Cardiac muscle cell (in vitro differentiated cells and primary cell): Measurements from ENCODE around the gene DRD3. TPM values are rescaled to one million over a fixed set of nuclear protein-coding genes. Genes with fewer than 3 reads are reported as not detected.

Experiments used
- DNase-seq, 2 donors: peaks; one replicate each; pipeline versions ENCODE4 v3.0.0 to v3.0.0-alpha.2; 2010 to 2017; ENCODE audit warnings: low read depth in 1 of 2, low spot score in 1 of 2
- H3K27ac ChIP-seq: fragments of 200-600 bp; sonication (generic); 2 replicates; pipeline ENCODE4 v1.5.1; 2016
- H3K27me3 ChIP-seq: fragments of 200-600 bp; sonication (generic); 2 replicates; pipeline ENCODE4 v1.6.0; 2016; ENCODE audit warnings: control low read depth
- H3K36me3 ChIP-seq: fragments of 200-600 bp; sonication (generic); 2 replicates; pipeline ENCODE4 v1.5.1; 2016; ENCODE audit warnings: control low read depth
- H3K4me1 ChIP-seq: fragments of 200-600 bp; sonication (generic); 2 replicates; pipeline ENCODE4 v1.8.1; 2017; ENCODE audit warnings: low read depth, mild to moderate bottlenecking, mixed run types
- H3K4me3 ChIP-seq: fragments of 200-600 bp; sonication (generic); 2 replicates; pipeline ENCODE4 v1.5.1; 2016; ENCODE audit warnings: mild to moderate bottlenecking
- H3K9me3 ChIP-seq: fragments of 200-600 bp; sonication (generic); 2 replicates; pipeline ENCODE4 v1.5.1; 2017; ENCODE audit warnings: low read depth, mild to moderate bottlenecking, control low read depth
- CTCF ChIP-seq: IDR thresholded peaks from 2 replicates; pipeline ENCODE4 v1.5.1; 2012; ENCODE audit warnings: low read depth, mild to moderate bottlenecking, low read length
- polyA plus RNA-seq: library from polyadenylated mRNA; unstranded; fragments of >200 nt; fragmentation: Nextera tagmentation; extraction: Ambion mirVana; gene quantifications from 2 replicates; pipeline ENCODE4 v1.2.1, GENCODE V29; 2016
- total RNA-seq: library from RNA; depleted of rRNA; stranded (reverse); fragments of >200 nt; gene quantifications from 2 replicates; pipeline ENCODE4 v1.2.3, GENCODE V29; 2016

Gene DRD3
- total and polyA plus RNA-seq, 2 experiments from 2014 or later, result 0.51 TPM; not detected in 1

- TF ChIP-seq CTCF, result no peak
- peaks cover 4% of the 10 kb centered on the region for H3K4me1 ChIP-seq
Observed at GRCh38 chr3:114092151-114093015, 86.5 kb downstream of the DRD3 start.

GRCh38 chr3:114089675-114090074 lies 89.2 kb downstream of the DRD3 start:
- Histone ChIP-seq H3K9me3 (no peaks in the 10 kb centered on the region), H3K36me3 (peaks cover 9% of the 10 kb centered on the region), H3K27ac (no peak overlapping the region), H3K27me3 (no peaks in the 10 kb centered on the region), H3K4me3 (no peak overlapping the region), H3K4me1 (peaks cover 4% of the 10 kb centered on the region)
- TF ChIP-seq CTCF, result no peak
- DNase-seq, result no peak

More at GRCh38 chr3:114092151-114093015, 86.5 kb downstream of the DRD3 start:
- Histone ChIP-seq H3K9me3 (no peaks in the 10 kb centered on the region), H3K27me3 (no peaks in the 10 kb centered on the region), H3K36me3 (no peaks in the 10 kb centered on the region), H3K4me3 (no peak overlapping the region), H3K27ac (no peak overlapping the region)
- DNase-seq, result peak in 1 of 2 donors; percentile 37

- no peak for TF ChIP-seq CTCF
- Histone ChIP-seq H3K27ac (no peak overlapping the region), H3K4me1 (peaks cover 5% of the 10 kb centered on the region), H3K9me3 (no peaks in the 10 kb centered on the region), H3K4me3 (no peak overlapping the region), H3K27me3 (no peaks in the 10 kb centered on the region), H3K36me3 (peaks cover 18% of the 10 kb centered on the region)
- DNase-seq, result no peak
Observed at GRCh38 chr3:114086356-114086755, 92.5 kb downstream of the DRD3 start.

GRCh38 chr3:114083112-114083511 lies 95.7 kb downstream of the DRD3 start:
- H3K4me1 ChIP-seq, result peaks cover 5% of the 10 kb centered on the region
- H3K27me3 ChIP-seq, result no peaks in the 10 kb centered on the region
- no peak overlapping the region for H3K4me3 ChIP-seq
- TF ChIP-seq CTCF, result no peak
- peaks cover 27% of the 10 kb centered on the region for H3K36me3 ChIP-seq
- H3K9me3 ChIP-seq, result no peaks in the 10 kb centered on the region
- DNase-seq, result no peak
- no peak overlapping the region for H3K27ac ChIP-seq

- H3K27ac ChIP-seq, result peak overlapping the region; percentile 54
- H3K36me3 ChIP-seq, result peaks cover 34% of the 10 kb centered on the region
- H3K4me3 ChIP-seq, result no peak overlapping the region
- no peaks in the 10 kb centered on the region for H3K9me3 ChIP-seq
- peak in 1 of 2 donors; percentile 55 for DNase-seq
- H3K4me1 ChIP-seq, result peaks cover 5% of the 10 kb centered on the region
- TF ChIP-seq CTCF, result no peak
- no peaks in the 10 kb centered on the region for H3K27me3 ChIP-seq
Observed at GRCh38 chr3:114081037-114081436, 97.8 kb downstream of the DRD3 start.
